Parathyroid adenoma (tissue), 2 donors: ENCODE measurements around the gene TBC1D14.
"Not testable (repeated sequence)": the region's sequence is repeated elsewhere in the genome, so short reads cannot be mapped to it uniquely, and the experiment has no call there.

Experiments
- H2AFZ ChIP-seq: fragments of 300-600 bp; sonication (generic); one replicate; pipeline ENCODE4 v1.7.0; 2017; ENCODE audit warnings: antibody characterized with exemption, mild to moderate bottlenecking
- H3K27ac ChIP-seq: fragments of 300-600 bp; sonication (generic); one replicate; pipeline ENCODE4 v1.7.0; 2017
- H3K27me3 ChIP-seq: fragments of 300-600 bp; sonication (generic); one replicate; pipeline ENCODE4 v1.7.0; 2017; ENCODE audit warnings: low read length; ENCODE audit not compliant: control insufficient read depth, insufficient read depth
- H3K36me3 ChIP-seq: fragments of 300-600 bp; sonication (generic); one replicate; pipeline ENCODE4 v1.7.0; 2017; ENCODE audit warnings: low read length; ENCODE audit not compliant: control insufficient read depth, insufficient read depth
- H3K4me1 ChIP-seq: fragments of 300-600 bp; sonication (generic); one replicate; pipeline ENCODE4 v1.7.0; 2017; ENCODE audit warnings: control low read depth
- H3K4me2 ChIP-seq: fragments of 300-600 bp; sonication (generic); one replicate; pipeline ENCODE4 v1.7.0; 2017; ENCODE audit warnings: low read length
- H3K4me3 ChIP-seq: fragments of 300-600 bp; sonication (generic); one replicate; pipeline ENCODE4 v1.7.0; 2017; ENCODE audit warnings: low read depth, low read length
- H3K79me2 ChIP-seq: fragments of 300-600 bp; sonication (generic); one replicate; pipeline ENCODE4 v1.7.0; 2017; ENCODE audit warnings: control low read depth
- H3K9ac ChIP-seq: fragments of 300-600 bp; sonication (generic); one replicate; pipeline ENCODE4 v1.7.0; 2017; ENCODE audit warnings: mild to moderate bottlenecking
- H3K9me3 ChIP-seq: fragments of 300-600 bp; sonication (generic); one replicate; pipeline ENCODE4 v1.7.0; 2017; ENCODE audit warnings: low read length; ENCODE audit not compliant: control insufficient read depth
- CTCF ChIP-seq: fragments of 300-600 bp; sonication (generic); IDR thresholded peaks from one replicate; pipeline ENCODE4 v1.7.0; 2017; ENCODE audit warnings: antibody characterized with exemption, mild to moderate bottlenecking
- donor health status: primary hyperparathyroidism.

Gene TBC1D14

GRCh38 chr4:7076696-7077082 is 167.1 kb downstream of the TBC1D14 start:
- no peaks in the 10 kb centered on the region for H3K27me3 ChIP-seq

GRCh38 chr4:7077371-7077770 is 167.7 kb downstream of the TBC1D14 start:
- Histone ChIP-seq H3K9me3 (no peaks in the 10 kb centered on the region), H3K9ac (no peak overlapping the region), H3K4me2 (no peak overlapping the region), H3K27ac (no peak overlapping the region), H3K79me2 (no peaks in the 10 kb centered on the region), H3K27me3 (no peaks in the 10 kb centered on the region), H3K4me1 (no peaks in the 10 kb centered on the region), H3K4me3 (no peak overlapping the region), H2AFZ (no peak overlapping the region), H3K36me3 (no peaks in the 10 kb centered on the region)
- no peak for TF ChIP-seq CTCF

More at GRCh38 chr4:7076696-7077082, 167.1 kb downstream of the TBC1D14 start:
- H3K9me3 ChIP-seq, result no peaks in the 10 kb centered on the region
- H3K4me3 ChIP-seq, result no peak overlapping the region
- H3K4me1 ChIP-seq, result no peaks in the 10 kb centered on the region
- H3K9ac ChIP-seq, result no peak overlapping the region
- H2AFZ ChIP-seq, result no peak overlapping the region
- no peaks in the 10 kb centered on the region for H3K79me2 ChIP-seq
- H3K4me2 ChIP-seq, result no peak overlapping the region
- TF ChIP-seq CTCF, result no peak
- no peak overlapping the region for H3K27ac ChIP-seq
- H3K36me3 ChIP-seq, result no peaks in the 10 kb centered on the region

DNA sequence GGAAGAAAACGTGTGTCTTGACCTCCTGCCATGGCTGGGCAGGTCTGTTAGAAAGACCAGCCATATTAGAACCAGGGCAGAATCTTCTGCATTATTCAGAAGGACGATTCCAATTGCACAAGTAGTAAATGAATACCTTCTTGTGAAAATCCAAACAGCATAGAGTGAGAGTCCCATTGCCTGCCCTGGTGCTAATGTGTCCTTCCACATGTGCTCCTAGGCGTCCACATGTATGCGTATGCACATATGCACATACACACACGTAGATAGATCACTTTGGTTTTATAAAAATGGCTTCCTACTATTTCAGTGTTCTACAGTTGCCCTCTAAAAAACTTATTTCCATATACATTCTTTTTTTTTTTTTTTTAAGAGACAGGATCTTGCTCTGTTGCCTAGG is 168.4 kb downstream of the TBC1D14 start:
- Histone ChIP-seq H3K4me3 (no peak overlapping the region), H3K36me3 (no peaks in the 10 kb centered on the region), H3K79me2 (no peaks in the 10 kb centered on the region), H2AFZ (no peak overlapping the region), H3K9ac (no peak overlapping the region), H3K27me3 (no peaks in the 10 kb centered on the region), H3K27ac (no peak overlapping the region), H3K9me3 (no peaks in the 10 kb centered on the region), H3K4me1 (no peaks in the 10 kb centered on the region), H3K4me2 (no peak overlapping the region)
- no peak for TF ChIP-seq CTCF

- H3K9ac ChIP-seq, H3K4me1 ChIP-seq, H2AFZ ChIP-seq, H3K27me3 ChIP-seq, H3K4me3 ChIP-seq, H3K79me2 ChIP-seq, H3K9me3 ChIP-seq, H3K36me3 ChIP-seq, H3K27ac ChIP-seq, H3K4me2 ChIP-seq: not testable (repeated sequence)
These were observed 169.9 kb downstream of the TBC1D14 start for GRCh38 chr4:7079483-7079882.

GRCh38 chr4:7079909-7080308 is 170.3 kb downstream of the TBC1D14 start:
- H3K27ac ChIP-seq, H2AFZ ChIP-seq, H3K27me3 ChIP-seq, H3K4me2 ChIP-seq, H3K4me1 ChIP-seq, H3K9ac ChIP-seq, H3K79me2 ChIP-seq, H3K36me3 ChIP-seq, H3K4me3 ChIP-seq, H3K9me3 ChIP-seq: not testable (repeated sequence)
